HepG2 (cell line): ENCODE results near the gene RMI2. TPM values are rescaled to one million over a fixed set of nuclear protein-coding genes. Genes with fewer than 3 reads are reported as not detected.

Source experiments
- ATAC-seq: fragments of 200-7000 bp; cut with Tn5 transposase; 3 replicates; pipeline ENCODE4 v1.9.1; 2020; ENCODE audit warnings: mild to moderate bottlenecking, moderate library complexity
- BruUV-seq: library from RNA; stranded (reverse); fragments of 400-500 nt; replicated peaks from 2 replicates; lab custom pipeline; 2021; lab: Mats Ljungman, UMichigan
- CTCF ChIA-PET: fragments of 300-600 bp; formaldehyde crosslinking; extraction: SDS; loops from one replicate; lab custom pipeline; 2021; ENCODE audit warnings: low total read pairs, inconsistent platforms, low intra/inter-chr PET ratio; lab: Yijun Ruan, JAX
- POLR2A ChIA-PET: fragments of 350-600 bp; sonication (Branson Sonifier 250); formaldehyde crosslinking; loops from one replicate; lab custom pipeline; 2020; ENCODE audit warnings: antibody characterized with exemption, inconsistent platforms; lab: Yijun Ruan, JAX
- DNase-seq: peaks from one replicate; pipeline ENCODE4 v3.0.0-alpha.2; 2015; ENCODE audit warnings: low spot score
- FAIRE-seq: peaks from 3 replicates; lab custom pipeline; 2011; peaks lifted over from hg19 to GRCh38; lab: Jason Lieb, UNC
- H2AFZ ChIP-seq: one replicate; pipeline ENCODE4 v1.6.1; 2011; ENCODE audit warnings: low read length, inconsistent platforms
- H3K27ac ChIP-seq: fragments of 300-600 bp; 3 replicates; pipeline ENCODE4 v1.8.0; 2011; ENCODE audit warnings: mixed run types, mild to moderate bottlenecking, mixed read lengths, low read length, inconsistent platforms; ENCODE audit not compliant: insufficient read depth; ENCODE audit errors: extremely low read length
- H3K27me3 ChIP-seq, 2 experiments: fragments of 200-600 bp in 1 of 2; 2 replicates in 1 of 2; 3 replicates in 1 of 2; pipeline versions ENCODE4 v1.6.0 to v1.8.0; 2011; ENCODE audit warnings: low read length in 2 of 2, mild to moderate bottlenecking in 2 of 2, moderate library complexity in 2 of 2, inconsistent platforms in 1 of 2; ENCODE audit not compliant: insufficient read depth in 2 of 2, control insufficient read depth in 1 of 2
- H3K36me3 ChIP-seq, 2 experiments: fragments of 200-600 bp in 1 of 2; replicated peaks in 1 of 2; 2 replicates in 1 of 2; 3 replicates in 1 of 2; pipeline versions ENCODE4 v1.5.1 to v1.8.0; 2011; ENCODE audit warnings: low read length in 2 of 2, inconsistent platforms in 1 of 2; ENCODE audit not compliant: insufficient read depth in 2 of 2, control insufficient read depth in 1 of 2
- H3K4me1 ChIP-seq: 2 replicates; pipeline ENCODE4 v1.5.1; 2012; ENCODE audit warnings: low read length, inconsistent platforms; ENCODE audit not compliant: insufficient read depth
- H3K4me2 ChIP-seq: 2 replicates; pipeline ENCODE4 v1.6.0; 2011; ENCODE audit warnings: low read depth, low read length, inconsistent platforms
- H3K4me3 ChIP-seq, 3 experiments: fragments of 200-600 bp in 1 of 3; sonication (generic), shearing (Covaris generic) in 1 of 3; replicated peaks in 1 of 3; 2 replicates each; pipeline ENCODE4 v1.5.1; 2011 to 2016; ENCODE audit warnings: low read length in 3 of 3, inconsistent platforms in 2 of 3, low read depth in 2 of 3, mild to moderate bottlenecking in 2 of 3, control low read depth in 1 of 3, mixed read lengths in 1 of 3; ENCODE audit not compliant: insufficient read depth in 1 of 3
- H3K79me2 ChIP-seq: one replicate; pipeline ENCODE4 v1.6.1; 2011; ENCODE audit warnings: low read length, inconsistent platforms; ENCODE audit not compliant: insufficient read depth
- H3K9ac ChIP-seq: 2 replicates; pipeline ENCODE4 v1.6.0; 2011; ENCODE audit warnings: mild to moderate bottlenecking, low read depth, low read length, inconsistent platforms; ENCODE audit not compliant: insufficient read depth
- H3K9me3 ChIP-seq: 2 replicates; pipeline ENCODE4 v1.5.1; 2012; ENCODE audit warnings: mild to moderate bottlenecking, low read length
- H4K20me1 ChIP-seq: 2 replicates; pipeline ENCODE4 v1.6.0; 2011; ENCODE audit warnings: inconsistent platforms, mild to moderate bottlenecking, low read length, moderate library complexity; ENCODE audit not compliant: insufficient read depth
- BORCS8-MEF2B ChIP-seq: sonication (generic); formaldehyde crosslinking; IDR thresholded peaks from 2 replicates; pipeline ENCODE4 v1.8.0; 2022; ENCODE audit warnings: mild to moderate bottlenecking, missing genetic modification reagents
- CBX5 ChIP-seq: sonication (generic); formaldehyde crosslinking; IDR thresholded peaks from 2 replicates; pipeline ENCODE4 v1.4.0; 2020; ENCODE audit warnings: missing genetic modification reagents, borderline replicate concordance
- GMEB2 ChIP-seq: IDR thresholded peaks from 2 replicates; pipeline ENCODE4 v1.6.1; 2016; ENCODE audit warnings: missing biosample characterization, missing genetic modification reagents, low read depth
- NFAT5 ChIP-seq: sonication (generic); formaldehyde crosslinking; IDR thresholded peaks from 2 replicates; pipeline ENCODE4 v1.4.0; 2020; ENCODE audit warnings: missing genetic modification reagents
- NRL ChIP-seq: sonication (generic); formaldehyde crosslinking; IDR thresholded peaks from 2 replicates; pipeline ENCODE4 v1.5.0; 2020; ENCODE audit warnings: missing genetic modification reagents, mild to moderate bottlenecking, moderate library complexity, borderline replicate concordance
- SALL1 ChIP-seq: sonication (generic); formaldehyde crosslinking; IDR thresholded peaks from 2 replicates; pipeline ENCODE4 v1.8.0; 2022; ENCODE audit warnings: mild to moderate bottlenecking, missing genetic modification reagents
- ZBTB33 ChIP-seq: sonication (generic); formaldehyde crosslinking; IDR thresholded peaks from 2 replicates; pipeline ENCODE4 v1.4.0; 2020; ENCODE audit warnings: missing genetic modification reagents
- ZNF235 ChIP-seq: sonication (generic); formaldehyde crosslinking; IDR thresholded peaks from 2 replicates; pipeline ENCODE4 v1.8.1; 2023; ENCODE audit warnings: mild to moderate bottlenecking, missing genetic modification reagents, borderline replicate concordance
- ZNF687 ChIP-seq: sonication (generic); formaldehyde crosslinking; IDR thresholded peaks from 2 replicates; pipeline ENCODE4 v1.5.1; 2020; ENCODE audit warnings: mild to moderate bottlenecking, missing genetic modification reagents, moderate library complexity
- WGBS: methylation state at CpG from one replicate; pipeline ENCODE4 v1.1.6; 2017; ENCODE audit warnings: low lambda C conversion rate; 5-methylcytosine and 5-hydroxymethylcytosine counted together
- in situ Hi-C: cut with HindIII; loops from 2 replicates; pipeline ENCODE4 v1.10.0; 2017; ENCODE audit warnings: low pct_unique_long_range_greater_than_20kb; ENCODE audit not compliant: extremely low pct_ligation_motif_present
- intact Hi-C: fragments of 100-400 bp; cut with micrococcal nuclease; formaldehyde crosslinking; loops from one replicate; pipeline ENCODE4 v1.10.0; 2022; ENCODE audit not compliant: unreplicated experiment
- polyA plus RNA-seq, 8 experiments: library from polyadenylated mRNA; depleted of rRNA in 3 of 8; stranded (reverse) in 7 of 8; unstranded in 1 of 8; fragments of >200 nt; fragmentation: Illumina TruSeq in 4 of 8; extraction: Trizol in 4 of 8; gene quantifications; 2 replicates each; pipeline versions ENCODE4 v1.2.1 to v1.2.3, GENCODE V29; 2011 to 2016; ENCODE audit warnings: low read depth in 4 of 8, missing spikeins in 1 of 8, mixed read lengths in 1 of 8; ENCODE audit not compliant: insufficient read depth in 1 of 8
- total RNA-seq, 5 experiments: library from RNA; depleted of rRNA; stranded (reverse); fragments of >200 nt; fragmentation: Illumina TruSeq; extraction: Trizol; gene quantifications; 2 replicates each; pipeline ENCODE4 v1.2.3, GENCODE V29; 2016; ENCODE audit warnings: low read depth in 1 of 5

RMI2 gene
- total and polyA plus RNA-seq, 2 of the 13 experiments (the other 11 are each of a cell fraction or from before 2014, with no cell fraction given), result 24.5 to 55.7 TPM

- peaks cover 46% of the 10 kb centered on the region for H3K4me1 ChIP-seq
- ATAC-seq, result no peak
- no peak for DNase-seq
- H2AFZ ChIP-seq, result no peak overlapping the region
- H3K27ac ChIP-seq, result no peak overlapping the region
- H3K27me3 ChIP-seq, result peaks cover 42 to 79% of the 10 kb centered on the region in 2 experiments
- no peaks in the 10 kb centered on the region for H4K20me1 ChIP-seq
- in situ Hi-C loops (loop anchor here (10.0 kb wide), 1 partner anchor 323 kb away; no protein-coding TSS in a partner anchor), intact Hi-C loops (no loop called here)
- no peak for FAIRE-seq
- peak overlapping the region in 1 of 3 experiments; percentile 20; a peak in 1 of 6 replicates for H3K4me3 ChIP-seq
- H3K36me3 ChIP-seq, result no peaks in the 10 kb centered on the region
- H3K79me2 ChIP-seq, result no peaks in the 10 kb centered on the region
- POLR2A ChIA-PET, result interaction anchor here (1.0 to 1.5 kb wide), 2 partner anchors 337 to 351 kb away, joined by 3 read pairs; partner anchors contain the start of gene TXNDC11
- H3K9ac ChIP-seq, result no peak overlapping the region
- 16% methylated on average over 11 of the region's 19 CpGs for WGBS
- peak overlapping the region; percentile 10; the same call in 1 of the 2 replicates for H3K4me2 ChIP-seq
- no TSS peak for BruUV-seq
- CTCF ChIA-PET, result no interaction called here
- no peaks in the 10 kb centered on the region for H3K9me3 ChIP-seq
- TF ChIP-seq ZBTB33 (CRISPR knock-in tag) (peak; percentile 94), NRL (CRISPR knock-in tag) (0 out of 2 replicates have a peak, but pooled peaks have one; percentile 15), BORCS8-MEF2B (CRISPR knock-in tag) (0 out of 2 replicates have a peak, but pooled peaks have one; percentile 46), CBX5 (CRISPR knock-in tag) (no peak), NFAT5 (CRISPR knock-in tag) (no peak), SALL1 (CRISPR knock-in tag) (peak; percentile 13; the same call in 1 of the 2 replicates), GMEB2 (CRISPR knock-in tag) (no peak), ZNF235 (CRISPR knock-in tag) (0 out of 2 replicates have a peak, but pooled peaks have one; percentile 45), ZNF687 (CRISPR knock-in tag) (peak; percentile 55)
Observed at GRCh38 chr16:11392041-11392581, 46.9 kb downstream of the RMI2 start.
